Occipital lobe (tissue), 2 donors: ENCODE measurements around the gene ZNF831. TPM values are rescaled to one million over a fixed set of nuclear protein-coding genes. Genes with fewer than 3 reads are reported as not detected.

Source experiments
- DNase-seq: peaks from one replicate; lab custom pipeline; 2025; lab: John Stamatoyannopoulos, UW
- total RNA-seq: library from RNA; depleted of rRNA; stranded (reverse); fragments of >200 nt; gene quantifications from one replicate; pipeline ENCODE4 v1.2.3, GENCODE V29; 2014

Gene ZNF831
- total RNA-seq, 1 donor from 2014 or later: under 0.01 TPM

- DNase-seq: no peak
Observed at GRCh38 chr20:59157531-59157930, 6.1 kb upstream of the ZNF831 start.

GRCh38 chr20:59157961-59158541 lies 5.6 kb upstream of the ZNF831 start:
- no peak for DNase-seq

GRCh38 chr20:59158673-59159072 lies 4.9 kb upstream of the ZNF831 start:
- no peak for DNase-seq

- no peak for DNase-seq
Observed at GRCh38 chr20:59159091-59159490, 4.5 kb upstream of the ZNF831 start.

GRCh38 chr20:59159493-59160376 lies 3.9 kb upstream of the ZNF831 start:
- DNase-seq: no peak

- DNase-seq: no peak
Observed at GRCh38 chr20:59160389-59161115, 3.1 kb upstream of the ZNF831 start.

- DNase-seq: no peak
Observed at GRCh38 chr20:59161721-59162120, 1.9 kb upstream of the ZNF831 start.

- DNase-seq: no peak
Observed at GRCh38 chr20:59164686-59165391, 1.2 kb downstream of the ZNF831 start.

GRCh38 chr20:59165396-59165795 lies 1.8 kb downstream of the ZNF831 start:
- DNase-seq: no peak

- no peak for DNase-seq
Observed at GRCh38 chr20:59165891-59166709, 2.5 kb downstream of the ZNF831 start.

GRCh38 chr20:59170406-59171349 lies 7.1 kb downstream of the ZNF831 start:
- DNase-seq: no peak

GRCh38 chr20:59171986-59172385 lies 8.4 kb downstream of the ZNF831 start:
- DNase-seq: no peak

GRCh38 chr20:59173938-59174491 lies 10.4 kb downstream of the ZNF831 start:
- DNase-seq: no peak

- DNase-seq: no peak
Observed at GRCh38 chr20:59175002-59175401, 11.4 kb downstream of the ZNF831 start.

- no peak for DNase-seq
Observed at GRCh38 chr20:59175861-59176260, 12.2 kb downstream of the ZNF831 start.

- no peak for DNase-seq
Observed at GRCh38 chr20:59176812-59177211, 13.2 kb downstream of the ZNF831 start.

GRCh38 chr20:59177266-59178250 lies 13.9 kb downstream of the ZNF831 start:
- DNase-seq: no peak

GRCh38 chr20:59178983-59179595 lies 15.5 kb downstream of the ZNF831 start:
- DNase-seq: no peak
